Activated CD8-positive, alpha-beta memory T cell treated with anti-CD3 and anti-CD28 coated beads, Interleukin-2, amount 50 U/mL, for 1 hour (primary cell): ENCODE results near the gene RPL31.

Source experiments
- DNase-seq: peaks from one replicate; pipeline ENCODE4 v3.0.0-alpha.2; 2020; ENCODE audit errors: extremely low read depth

Gene RPL31

GRCh38 chr2:100974712-100975520, 27.2 kb upstream of the RPL31 start:
- DNase-seq: no peak

- DNase-seq: no peak
Measured at GRCh38 chr2:100975521-100975785, 26.6 kb upstream of the RPL31 start.

DNA sequence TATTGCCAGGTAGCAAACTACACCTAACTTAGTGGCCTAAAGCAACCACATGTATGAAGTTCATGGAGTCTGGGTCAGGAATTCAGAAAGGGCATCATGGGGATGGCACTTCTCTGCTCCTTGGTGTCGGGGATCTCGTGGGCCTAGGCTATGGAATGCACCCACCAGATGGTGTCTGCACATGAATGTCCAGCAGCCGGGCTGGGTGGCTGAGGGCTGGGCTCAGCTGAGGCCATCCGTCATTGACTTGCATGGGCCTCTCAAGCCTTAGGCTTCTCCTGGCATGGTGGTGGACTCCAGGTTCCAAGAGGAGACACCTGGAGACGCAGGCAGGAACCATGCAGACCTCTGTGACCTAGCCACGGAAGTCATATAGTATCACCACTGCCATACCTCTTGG, 26.0 kb upstream of the RPL31 start:
- no peak for DNase-seq

DNA sequence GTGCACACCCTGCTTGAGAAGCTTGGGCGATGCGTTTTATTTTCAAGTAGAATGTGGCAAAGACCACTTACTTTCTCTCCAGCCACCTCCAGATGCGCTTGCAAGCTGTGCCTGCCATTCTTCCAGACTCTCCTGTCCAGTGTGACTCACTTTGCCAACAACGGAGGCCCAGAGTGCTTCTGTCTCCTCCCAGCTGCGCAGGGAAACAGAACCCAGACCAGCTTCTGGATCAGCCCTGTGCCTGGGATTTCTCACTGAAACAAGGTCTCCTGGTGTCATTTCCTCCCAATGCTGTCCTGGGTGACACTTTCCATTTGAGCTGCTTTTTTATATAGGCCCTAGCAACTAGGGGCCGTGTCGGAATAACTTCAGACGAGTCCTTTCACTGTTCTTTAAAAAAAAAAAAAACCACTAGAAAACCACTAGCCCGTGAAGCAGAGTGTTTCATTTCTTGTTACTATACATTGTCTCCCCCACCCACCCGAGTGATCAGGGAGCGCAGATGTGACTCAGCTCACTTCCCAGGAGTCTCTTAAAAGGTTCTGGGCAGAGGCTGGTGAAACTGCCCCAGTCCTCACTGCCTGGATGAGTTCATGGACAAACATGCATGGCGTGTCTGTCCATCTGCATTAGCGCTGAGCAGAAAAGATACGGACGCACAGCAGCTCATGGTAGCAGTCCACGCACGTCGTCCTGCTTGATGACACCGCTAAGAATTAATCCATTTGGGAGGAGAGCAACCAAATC, 25.3 kb upstream of the RPL31 start:
- DNase-seq: no peak

DNA sequence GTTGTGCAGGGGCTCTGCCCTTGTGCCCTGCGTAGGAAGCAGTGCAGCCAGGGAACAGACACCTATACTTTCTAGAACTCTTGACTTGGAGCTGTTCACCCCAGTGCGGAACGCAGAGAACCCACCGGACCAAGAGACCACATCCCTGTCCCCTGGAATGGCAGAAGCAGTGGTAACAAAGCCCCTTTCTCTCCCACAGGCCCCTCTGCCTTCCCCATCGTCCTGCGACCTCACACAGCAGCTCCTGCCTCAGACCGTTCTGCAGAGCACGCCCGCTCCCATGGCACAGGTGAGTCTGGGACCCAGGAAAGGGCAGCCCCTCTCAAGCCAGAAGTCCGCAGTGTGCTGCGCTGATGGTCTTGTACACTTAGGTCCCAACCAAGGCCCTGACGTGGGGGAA, 24.6 kb upstream of the RPL31 start:
- DNase-seq: no peak

DNA sequence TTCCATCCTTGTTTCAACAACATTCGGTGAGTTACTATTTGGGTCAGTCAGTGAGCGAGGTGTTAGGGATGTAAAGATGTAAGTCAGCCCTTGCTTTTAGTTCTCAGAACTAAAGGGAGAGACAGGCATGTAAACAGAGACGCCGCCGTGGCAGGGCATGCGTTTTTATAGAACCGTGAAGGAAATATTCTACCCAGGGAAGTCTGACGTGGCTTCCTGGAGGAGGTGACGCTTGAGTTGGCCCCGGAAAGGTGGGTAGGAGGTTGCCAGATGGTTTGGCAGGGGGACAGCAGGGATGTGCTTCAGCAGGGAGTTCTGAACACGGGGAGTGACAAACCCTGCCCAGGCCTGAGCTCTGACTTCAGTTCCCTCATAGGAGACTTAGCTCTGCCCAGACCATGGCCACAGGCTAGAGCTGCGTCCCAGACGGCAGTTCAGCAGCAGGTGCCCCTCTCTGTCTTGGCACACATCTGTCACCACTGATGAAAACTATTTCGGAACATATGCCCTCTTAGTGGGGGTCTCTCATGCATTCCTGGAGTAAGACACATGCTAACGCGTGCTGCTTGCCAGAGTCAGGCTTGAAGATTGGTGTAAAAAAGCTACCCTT, 23.4 kb upstream of the RPL31 start:
- no peak for DNase-seq

DNA sequence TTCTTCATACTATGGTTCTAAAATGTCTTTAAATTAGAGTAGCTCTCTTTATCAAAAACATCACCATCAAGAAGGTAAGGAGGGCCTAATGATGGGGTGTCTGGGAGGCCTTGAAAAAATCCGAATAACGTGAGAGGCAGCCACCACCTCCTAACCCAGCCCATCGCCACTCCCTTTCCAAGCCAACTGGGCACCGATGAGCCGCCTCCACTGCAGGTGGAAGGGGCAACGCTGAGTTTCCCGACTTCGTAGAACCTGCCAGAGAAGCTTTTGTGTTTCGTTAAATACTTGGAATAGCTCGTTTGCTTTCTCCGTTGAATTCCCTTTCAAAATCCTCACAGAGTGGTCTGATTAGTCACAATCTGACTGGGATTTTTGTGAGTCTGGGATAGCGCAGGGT, 22.0 kb upstream of the RPL31 start:
- no peak for DNase-seq

GRCh38 chr2:100981011-100981410, 21.1 kb upstream of the RPL31 start:
- DNase-seq: no peak

GRCh38 chr2:100982431-100982861, 19.6 kb upstream of the RPL31 start:
- no peak for DNase-seq

GRCh38 chr2:100983201-100983600, 18.9 kb upstream of the RPL31 start:
- no peak for DNase-seq

DNA sequence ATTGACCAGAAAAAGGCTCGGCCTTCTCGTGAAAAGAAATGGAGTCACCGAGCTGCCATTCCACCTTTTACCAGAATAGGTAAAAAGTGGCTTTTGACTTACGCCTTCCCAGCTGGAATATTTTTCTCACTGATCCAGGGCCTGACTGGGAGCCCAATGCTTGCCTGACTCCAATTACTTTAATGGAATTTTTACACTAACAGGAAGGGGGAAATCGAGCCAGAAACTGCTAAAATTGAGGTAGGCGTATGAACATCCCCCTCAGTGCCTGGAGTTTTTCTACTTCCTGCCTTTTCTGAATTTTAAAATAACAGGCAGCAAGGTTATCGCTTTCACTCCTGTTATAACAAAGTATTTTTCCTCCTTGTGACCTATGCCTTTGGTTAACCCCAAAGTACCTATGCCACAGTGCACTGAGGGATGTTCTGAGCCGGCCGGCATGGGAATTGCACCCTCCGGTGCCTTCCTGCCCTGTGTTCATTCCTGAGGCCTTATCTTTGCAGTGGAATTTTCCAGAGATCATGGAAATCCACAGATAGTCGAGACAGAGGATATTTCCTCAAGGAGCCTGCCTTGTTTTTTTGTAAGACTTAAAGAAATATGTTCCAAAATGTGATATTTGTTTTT, 18.3 kb upstream of the RPL31 start:
- no peak for DNase-seq

DNA sequence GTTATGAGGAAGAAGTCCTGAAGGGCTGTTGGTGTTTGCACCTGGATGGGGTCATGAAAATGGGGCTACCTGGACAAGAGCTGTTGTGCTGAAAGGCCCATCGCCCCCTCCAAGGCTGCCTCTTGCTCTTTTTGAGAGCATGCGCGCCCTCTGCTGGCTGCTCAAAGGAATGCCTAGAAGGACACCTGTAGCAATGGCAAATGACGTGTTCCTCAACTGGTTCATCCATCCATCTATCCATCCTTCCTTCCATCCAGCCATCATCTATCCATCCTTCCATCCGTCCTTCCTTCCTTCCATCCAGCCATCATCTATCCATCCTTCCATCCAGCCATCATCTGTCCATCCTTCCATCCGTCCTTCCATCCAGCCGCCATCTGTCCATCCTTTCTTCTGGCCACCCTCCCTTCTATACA, 17.2 kb upstream of the RPL31 start:
- DNase-seq: peak; percentile 63

- no peak for DNase-seq
Measured at GRCh38 chr2:100986157-100986556, 15.9 kb upstream of the RPL31 start.

GRCh38 chr2:100987536-100987935, 14.6 kb upstream of the RPL31 start:
- no peak for DNase-seq

DNA sequence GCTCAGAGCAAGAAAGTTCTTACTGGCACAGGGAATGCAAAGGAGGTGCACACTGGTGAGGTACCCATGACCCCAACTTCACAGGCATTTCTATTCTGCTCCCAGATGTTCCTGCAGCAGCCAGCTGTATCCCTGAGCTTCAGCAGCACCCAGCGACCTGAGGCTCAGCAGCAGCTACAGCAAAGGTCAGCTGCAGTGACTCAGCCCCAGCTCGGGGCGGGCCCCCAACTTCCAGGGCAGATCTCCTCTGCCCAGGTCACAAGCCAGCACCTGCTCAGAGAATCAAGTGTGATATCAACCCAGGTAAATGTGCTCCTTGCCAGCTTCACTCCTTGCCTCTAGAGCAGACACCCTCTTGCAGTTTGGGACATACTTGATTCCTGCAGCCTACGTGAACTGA, 14.1 kb upstream of the RPL31 start:
- DNase-seq: no peak

GRCh38 chr2:100988630-100989417, 13.3 kb upstream of the RPL31 start:
- DNase-seq: no peak

GRCh38 chr2:100989666-100990065, 12.4 kb upstream of the RPL31 start:
- no peak for DNase-seq

DNA sequence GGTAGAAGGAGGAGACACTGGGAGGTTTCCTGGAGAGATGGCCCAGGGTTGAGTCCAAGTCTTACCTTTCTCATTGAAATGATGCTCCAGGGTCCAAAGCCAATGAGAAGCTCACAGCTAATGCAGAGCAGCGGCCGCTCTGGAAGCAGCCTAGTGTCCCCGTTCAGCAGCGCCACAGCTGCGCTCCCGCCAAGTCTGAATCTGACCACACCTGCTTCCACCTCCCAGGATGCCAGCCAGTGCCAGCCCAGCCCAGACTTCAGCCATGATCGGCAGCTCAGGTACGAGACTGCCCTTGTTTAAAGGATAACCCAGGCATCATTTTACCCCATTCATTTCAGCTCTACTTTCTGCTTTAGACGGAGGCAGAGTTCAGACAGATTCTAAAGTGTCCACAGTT, 11.9 kb upstream of the RPL31 start:
- no peak for DNase-seq

- no peak for DNase-seq
Measured at GRCh38 chr2:100990650-100991403, 11.3 kb upstream of the RPL31 start.

GRCh38 chr2:100991404-100991773, 10.7 kb upstream of the RPL31 start:
- no peak for DNase-seq

GRCh38 chr2:100992262-100992661, 9.8 kb upstream of the RPL31 start:
- DNase-seq: no peak
